Thyroid gland (tissue), 4 donors: ENCODE measurements around the gene OTOA.
"Not testable (repeated sequence)": the region's sequence is repeated elsewhere in the genome, so short reads cannot be mapped to it uniquely, and the experiment has no call there.

Experiments used
- CTCF ChIP-seq, 6 experiments: fragments of 200-600 bp in 3 of 6; fragments of 450-650 bp in 3 of 6; sonication (generic) in 3 of 6; IDR thresholded peaks; one replicate each; pipeline ENCODE4 v1.5.1; 2016 to 2019; ENCODE audit warnings: antibody characterized with exemption in 6 of 6, mild to moderate bottlenecking in 2 of 6, inconsistent platforms in 1 of 6, moderate library complexity in 1 of 6
- POLR2A ChIP-seq, 2 donors: fragments of 450-650 bp; IDR thresholded peaks; one replicate each; pipeline ENCODE4 v1.6.1; 2017; ENCODE audit warnings: antibody characterized with exemption in 2 of 2, mild to moderate bottlenecking in 2 of 2, moderate library complexity in 1 of 2

GRCh38 chr16:21773207-21773553 lies 109.4 kb downstream of the OTOA start:
- TF ChIP-seq CTCF, POLR2A (IDR thresholded peaks at IDR 0.05): not testable (repeated sequence)
